Panc1 (cell line): Measurements from ENCODE around the gene MED31. TPM values are rescaled to one million over a fixed set of nuclear protein-coding genes. Genes with fewer than 3 reads are reported as not detected.

Experiments used
- ATAC-seq: fragments of 200-7000 bp; cut with Tn5 transposase; 2 replicates; pipeline ENCODE4 v1.9.1; 2020; ENCODE audit warnings: mild to moderate bottlenecking, moderate library complexity
- BruUV-seq: library from RNA; stranded (reverse); fragments of 400-500 nt; replicated peaks from 2 replicates; lab custom pipeline; 2021; lab: Mats Ljungman, UMichigan
- CTCF ChIA-PET: fragments of 300-600 bp; sonication (Branson Sonifier 250); formaldehyde crosslinking; loops from one replicate; lab custom pipeline; 2022; ENCODE audit warnings: antibody characterized with exemption; lab: Charles Lee
- POLR2A ChIA-PET: fragments of 300-600 bp; sonication (Branson Sonifier 250); formaldehyde crosslinking; loops from one replicate; lab custom pipeline; 2022; ENCODE audit warnings: antibody characterized with exemption; lab: Charles Lee
- DNase-seq: peaks from one replicate; pipeline ENCODE4 v3.0.0-alpha.2; 2010; ENCODE audit warnings: low read depth, low spot score
- H3K27ac ChIP-seq: 2 replicates; pipeline ENCODE4 v1.5.1; 2011; ENCODE audit warnings: mild to moderate bottlenecking, low read length, inconsistent platforms
- H3K27me3 ChIP-seq: fragments of 200-500 bp; sonication (Bioruptor generic); 2 replicates; pipeline ENCODE4 v1.6.0; 2014; ENCODE audit warnings: low read length, inconsistent platforms; ENCODE audit not compliant: control insufficient read depth, insufficient read depth
- H3K36me3 ChIP-seq: fragments of 200-500 bp; sonication (Bioruptor generic); 2 replicates; pipeline ENCODE4 v1.5.1; 2014; ENCODE audit warnings: inconsistent platforms, mild to moderate bottlenecking, low read length, moderate library complexity; ENCODE audit not compliant: control insufficient read depth, insufficient read depth
- H3K4me1 ChIP-seq: 2 replicates; pipeline ENCODE4 v1.5.1; 2011; ENCODE audit warnings: inconsistent platforms, mild to moderate bottlenecking, low read length, moderate library complexity; ENCODE audit not compliant: control insufficient read depth, insufficient read depth
- H3K4me3 ChIP-seq, 2 experiments: 2 replicates each; pipeline ENCODE4 v1.5.1; 2011 to 2012; ENCODE audit warnings: low read depth in 2 of 2, low read length in 2 of 2, mild to moderate bottlenecking in 2 of 2, inconsistent platforms in 1 of 2, moderate library complexity in 1 of 2
- H3K9me3 ChIP-seq: fragments of 200-500 bp; sonication (Bioruptor generic); 2 replicates; pipeline ENCODE4 v1.5.1; 2014; ENCODE audit warnings: low read depth, mild to moderate bottlenecking, inconsistent platforms, low read length, moderate library complexity; ENCODE audit not compliant: control insufficient read depth, insufficient read depth
- CTCF ChIP-seq: fragments of 450-650 bp; IDR thresholded peaks from 2 replicates; pipeline ENCODE4 v1.5.1; 2017; ENCODE audit warnings: mild to moderate bottlenecking
- POLR2AphosphoS5 ChIP-seq: IDR thresholded peaks from 2 replicates; pipeline ENCODE4 v1.6.1; 2012; ENCODE audit warnings: mild to moderate bottlenecking, low read depth, low read length, moderate library complexity
- REST ChIP-seq, 2 experiments: IDR thresholded peaks; 2 replicates each; pipeline ENCODE4 v1.6.1; 2011 to 2012; ENCODE audit warnings: low read depth in 2 of 2, control low read depth in 1 of 2, low read length in 1 of 2, mild to moderate bottlenecking in 1 of 2, moderate library complexity in 1 of 2; ENCODE audit not compliant: insufficient read depth in 1 of 2
- SIN3A ChIP-seq: IDR thresholded peaks from 2 replicates; pipeline ENCODE4 v1.6.1; 2012; ENCODE audit warnings: low read depth, mild to moderate bottlenecking, low read length, moderate library complexity, borderline replicate concordance; ENCODE audit not compliant: insufficient read depth
- TCF7L2 ChIP-seq: IDR thresholded peaks from 2 replicates; pipeline ENCODE4 v1.6.1; 2011; ENCODE audit warnings: mild to moderate bottlenecking, low read depth, low read length, inconsistent platforms
- in situ Hi-C: cut with HindIII; loops from 2 replicates; pipeline ENCODE4 v1.10.0; 2016; ENCODE audit warnings: low sequenced_read_pairs, low pct_unique_long_range_greater_than_20kb
- intact Hi-C: fragments of 100-400 bp; cut with micrococcal nuclease; formaldehyde crosslinking; loops from one replicate; pipeline ENCODE4 v1.10.0; 2022; ENCODE audit not compliant: unreplicated experiment
- total RNA-seq: library from RNA; stranded (reverse); gene quantifications from one replicate; pipeline ENCODE4 v1.2.1, GENCODE V29; 2021; ENCODE audit not compliant: unreplicated experiment

The MED31 gene
- total RNA-seq, 1 experiment from 2014 or later, result 18.6 TPM

GRCh38 chr17:6686026-6686425, 34.6 kb upstream of the MED31 start:
- in situ Hi-C loops, result no loop called here
- Histone ChIP-seq H3K4me1 (no peaks in the 10 kb centered on the region), H3K36me3 (no peaks in the 10 kb centered on the region), H3K4me3 (no peak overlapping the region), H3K27ac (no peak overlapping the region), H3K27me3 (no peaks in the 10 kb centered on the region), H3K9me3 (no peaks in the 10 kb centered on the region)
- TF ChIP-seq CTCF (no peak), POLR2AphosphoS5 (no peak), SIN3A (no peak), TCF7L2 (no peak), REST (IDR thresholded peaks at IDR 0.05; ENCODE audit: insufficient read depth in 1 of 2, low read depth in 2 of 2, low read length in 1 of 2) (no peak)
- intact Hi-C loops, result no loop called here
- BruUV-seq, result no TSS peak
- ChIA-PET POLR2A (no interaction called here), CTCF (no interaction called here)
- ATAC-seq, result no peak
- no peak for DNase-seq

- H3K27ac ChIP-seq, result no peak overlapping the region
- intact Hi-C loops, result no loop called here
- ATAC-seq (no peak), DNase-seq (no peak)
- no peaks in the 10 kb centered on the region for H3K36me3 ChIP-seq
- in situ Hi-C loops, result no loop called here
- TF ChIP-seq REST (IDR thresholded peaks at IDR 0.05; ENCODE audit: insufficient read depth in 1 of 2, low read depth in 2 of 2, low read length in 1 of 2) (no peak), POLR2AphosphoS5 (no peak), SIN3A (no peak), CTCF (no peak), TCF7L2 (no peak)
- H3K9me3 ChIP-seq, result no peaks in the 10 kb centered on the region
- ChIA-PET CTCF (no interaction called here), POLR2A (no interaction called here)
- no TSS peak for BruUV-seq
- H3K4me3 ChIP-seq, result no peak overlapping the region
- no peaks in the 10 kb centered on the region for H3K4me1 ChIP-seq
- H3K27me3 ChIP-seq, result peaks cover under 1% of the 10 kb centered on the region; the same call in 1 of the 2 replicates
These were observed 33.7 kb upstream of the MED31 start for GRCh38 chr17:6684881-6685767.
